Measurements from ENCODE around the gene FGF7. TPM values are rescaled to one million over a fixed set of nuclear protein-coding genes. Genes with fewer than 3 reads are reported as not detected.

The FGF7 gene
- total and polyA plus RNA-seq, 7 donors, result 1.4 to 7.0 (median 2.4) TPM

GRCh38 chr15:49462232-49462844 is 39.3 kb downstream of the FGF7 start:
- no peaks in the 10 kb centered on the region for H3K27me3 ChIP-seq (ENCODE audit: insufficient read depth in 3 of 3, low read length in 2 of 3)
- intact Hi-C loops (cut with DNase I), result no loop called here
- DNase-seq (no peak), ATAC-seq (no peak)
- H3K4me1 ChIP-seq, result no peaks in the 10 kb centered on the region
- no peak overlapping the region for H3K27ac ChIP-seq
- TF ChIP-seq, protein P1, sequence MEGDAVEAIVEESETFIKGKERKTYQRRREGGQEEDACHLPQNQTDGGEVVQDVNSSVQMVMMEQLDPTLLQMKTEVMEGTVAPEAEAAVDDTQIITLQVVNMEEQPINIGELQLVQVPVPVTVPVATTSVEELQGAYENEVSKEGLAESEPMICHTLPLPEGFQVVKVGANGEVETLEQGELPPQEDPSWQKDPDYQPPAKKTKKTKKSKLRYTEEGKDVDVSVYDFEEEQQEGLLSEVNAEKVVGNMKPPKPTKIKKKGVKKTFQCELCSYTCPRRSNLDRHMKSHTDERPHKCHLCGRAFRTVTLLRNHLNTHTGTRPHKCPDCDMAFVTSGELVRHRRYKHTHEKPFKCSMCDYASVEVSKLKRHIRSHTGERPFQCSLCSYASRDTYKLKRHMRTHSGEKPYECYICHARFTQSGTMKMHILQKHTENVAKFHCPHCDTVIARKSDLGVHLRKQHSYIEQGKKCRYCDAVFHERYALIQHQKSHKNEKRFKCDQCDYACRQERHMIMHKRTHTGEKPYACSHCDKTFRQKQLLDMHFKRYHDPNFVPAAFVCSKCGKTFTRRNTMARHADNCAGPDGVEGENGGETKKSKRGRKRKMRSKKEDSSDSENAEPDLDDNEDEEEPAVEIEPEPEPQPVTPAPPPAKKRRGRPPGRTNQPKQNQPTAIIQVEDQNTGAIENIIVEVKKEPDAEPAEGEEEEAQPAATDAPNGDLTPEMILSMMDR (IDR thresholded peaks at IDR 0.05), result no peak
- no peaks in the 10 kb centered on the region for H3K36me3 ChIP-seq (ENCODE audit: insufficient read depth in 1 of 2, low read depth in 1 of 2)
- H3K9me3 ChIP-seq, result no peaks in the 10 kb centered on the region
- 48 to 60% (median 50%) methylated on average over 2 of the region's 2 CpGs for whole genome bisulfite sequencing, 3 donors
- H3K4me3 ChIP-seq, result no peak overlapping the region

- no peak overlapping the region for H3K27ac ChIP-seq
- no peaks in the 10 kb centered on the region for H3K4me1 ChIP-seq
- intact Hi-C loops (cut with DNase I), result no loop called here
- WGBS, 3 donors, result 88 to 90% (median 90%) methylated on average over 3 of the region's 3 CpGs
- H3K27me3 ChIP-seq (ENCODE audit: insufficient read depth in 3 of 3, low read length in 2 of 3), result no peaks in the 10 kb centered on the region
- no peak for DNase-seq
- H3K9me3 ChIP-seq, result no peaks in the 10 kb centered on the region
- no peak overlapping the region for H3K4me3 ChIP-seq
- TF ChIP-seq, protein P1 (IDR thresholded peaks at IDR 0.05), result no peak
- ATAC-seq, result no peak
- H3K36me3 ChIP-seq (ENCODE audit: insufficient read depth in 1 of 2, low read depth in 1 of 2), result no peaks in the 10 kb centered on the region
Measured at GRCh38 chr15:49464522-49464921, 41.5 kb downstream of the FGF7 start.

- intact Hi-C loops (cut with DNase I), result no loop called here
- Histone ChIP-seq H3K36me3 (ENCODE audit: insufficient read depth in 1 of 2, low read depth in 1 of 2) (no peaks in the 10 kb centered on the region), H3K4me1 (no peaks in the 10 kb centered on the region), H3K9me3 (no peaks in the 10 kb centered on the region), H3K27ac (no peak overlapping the region), H3K27me3 (ENCODE audit: insufficient read depth in 3 of 3, low read length in 2 of 3) (no peaks in the 10 kb centered on the region), H3K4me3 (no peak overlapping the region)
- TF ChIP-seq, protein P1 (IDR thresholded peaks at IDR 0.05), result no peak
- 83 to 97% (median 95%) methylated on average over 1 of the region's 1 CpG for WGBS, 3 donors
- ATAC-seq (no peak), DNase-seq (no peak)
Measured at GRCh38 chr15:49466119-49466518, 43.1 kb downstream of the FGF7 start.

- DNase-seq (no peak), ATAC-seq (no peak)
- H3K36me3 ChIP-seq (ENCODE audit: insufficient read depth in 1 of 2, low read depth in 1 of 2), result no peaks in the 10 kb centered on the region
- intact Hi-C loops (cut with DNase I), result no loop called here
- no peaks in the 10 kb centered on the region for H3K9me3 ChIP-seq
- TF ChIP-seq, protein P1 (IDR thresholded peaks at IDR 0.05), result no peak
- 45 to 61% (median 55%) methylated on average over 3 of the region's 3 CpGs for WGBS, 3 donors
- H3K4me3 ChIP-seq, result no peak overlapping the region
- no peaks in the 10 kb centered on the region for H3K4me1 ChIP-seq
- H3K27ac ChIP-seq, result no peak overlapping the region
- H3K27me3 ChIP-seq (ENCODE audit: insufficient read depth in 3 of 3, low read length in 2 of 3), result no peaks in the 10 kb centered on the region
Measured at GRCh38 chr15:49467746-49468480, 44.9 kb downstream of the FGF7 start.

All from psoas muscle (tissue), 8 donors.